HL-60 (cell line): ENCODE results near the gene PCDHA8.
"Not testable (repeated sequence)": the region's sequence is repeated elsewhere in the genome, so short reads cannot be mapped to it uniquely, and the experiment has no call there.

Experiments used
- CTCF ChIP-seq: IDR thresholded peaks from one replicate; pipeline ENCODE4 v1.5.1; 2011; ENCODE audit warnings: low read length, control low read depth, inconsistent platforms; ENCODE audit not compliant: insufficient read depth
- GABPA ChIP-seq: IDR thresholded peaks from 2 replicates; pipeline ENCODE4 v1.6.1; 2012; ENCODE audit warnings: low read depth
- POLR2AphosphoS5 ChIP-seq: IDR thresholded peaks from 2 replicates; pipeline ENCODE4 v1.6.1; 2012; ENCODE audit warnings: low read depth
- REST ChIP-seq: IDR thresholded peaks from 2 replicates; pipeline ENCODE4 v1.6.1; 2012; ENCODE audit warnings: low read depth; ENCODE audit not compliant: insufficient replicate concordance
- SPI1 ChIP-seq: IDR thresholded peaks from 2 replicates; pipeline ENCODE4 v1.6.1; 2012; ENCODE audit warnings: low read depth, mild to moderate bottlenecking, borderline replicate concordance

GRCh38 chr5:140848139-140849102, 7.4 kb downstream of the PCDHA8 start, which contains the start of gene PCDHA9:
- not testable (repeated sequence) for TF ChIP-seq CTCF, SPI1, POLR2AphosphoS5, REST, GABPA
